GM19240 (cell line): ENCODE measurements around the gene ADGRG1.
"Not testable (repeated sequence)": the region's sequence is repeated elsewhere in the genome, so short reads cannot be mapped to it uniquely, and the experiment has no call there.

ENCODE experiments used
- DNase-seq: peaks from one replicate; pipeline ENCODE4 v3.0.0; 2011; ENCODE audit warnings: low spot score; ENCODE audit not compliant: insufficient read length

Gene ADGRG1

DNA sequence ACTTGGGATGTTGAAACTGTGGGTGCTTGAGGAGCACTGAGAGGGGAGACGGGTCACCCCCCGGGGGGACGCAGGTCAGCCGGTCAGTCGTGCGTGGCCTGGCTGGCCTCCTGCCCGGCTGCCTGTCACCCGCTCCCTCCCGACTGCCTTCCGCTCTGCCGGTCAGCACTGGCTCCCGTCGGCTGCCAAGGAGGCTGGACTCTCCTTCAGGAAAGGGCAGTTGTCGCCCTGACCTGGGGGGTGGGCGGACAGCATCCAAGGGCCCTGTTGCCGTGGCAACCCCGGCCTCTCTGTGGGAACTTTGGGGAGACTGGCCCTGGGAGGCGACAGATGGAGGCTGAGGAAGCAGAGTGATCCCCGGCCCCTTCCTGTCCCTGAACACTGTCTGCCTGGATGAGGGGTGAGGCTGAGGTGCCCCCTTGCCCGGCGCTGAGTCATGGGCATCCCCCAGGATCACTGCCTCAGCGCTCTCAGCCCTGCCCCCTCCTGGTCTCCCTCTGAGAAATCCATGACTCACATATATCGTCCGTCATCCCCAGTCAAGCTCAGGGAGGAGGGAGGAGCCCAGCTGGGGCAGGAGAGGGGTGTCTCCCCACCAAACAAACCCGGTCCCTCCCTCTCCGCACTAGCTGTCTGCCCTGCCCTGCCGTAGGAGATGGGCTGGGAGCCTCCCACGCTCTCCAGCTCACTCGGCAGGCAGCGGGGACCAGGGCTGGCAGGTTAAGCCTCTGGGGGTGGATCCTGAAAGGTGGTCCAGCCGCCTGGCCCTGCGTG lies at the start of gene ADGRG1:
TSS of gene ADGRG1 (plus strand) at position 623 of the 774 bp plus-strand sequence. CDS start 21,658 bp downstream, outside the sequence.
- no peak for DNase-seq

DNA sequence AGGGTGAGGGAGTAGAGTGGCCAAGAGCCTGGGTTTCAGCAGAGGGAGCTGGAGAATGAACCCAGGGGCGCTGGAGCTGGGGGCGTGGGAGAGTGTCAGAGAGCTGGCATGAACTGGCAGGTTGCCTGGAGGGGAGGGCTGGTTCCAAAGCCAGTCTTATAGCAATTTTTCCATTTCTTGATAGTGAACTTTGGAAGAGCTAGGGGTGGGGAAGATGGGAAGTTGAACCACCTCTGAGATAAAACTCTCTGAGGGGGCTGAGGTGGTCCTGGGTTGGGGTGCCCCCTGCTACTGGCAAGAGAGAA lies 49.1 kb upstream of the ADGRG1 start:
- DNase-seq: no peak

GRCh38 chr16:57585051-57585687 lies 43.3 kb upstream of the ADGRG1 start:
- no peak for DNase-seq

DNA sequence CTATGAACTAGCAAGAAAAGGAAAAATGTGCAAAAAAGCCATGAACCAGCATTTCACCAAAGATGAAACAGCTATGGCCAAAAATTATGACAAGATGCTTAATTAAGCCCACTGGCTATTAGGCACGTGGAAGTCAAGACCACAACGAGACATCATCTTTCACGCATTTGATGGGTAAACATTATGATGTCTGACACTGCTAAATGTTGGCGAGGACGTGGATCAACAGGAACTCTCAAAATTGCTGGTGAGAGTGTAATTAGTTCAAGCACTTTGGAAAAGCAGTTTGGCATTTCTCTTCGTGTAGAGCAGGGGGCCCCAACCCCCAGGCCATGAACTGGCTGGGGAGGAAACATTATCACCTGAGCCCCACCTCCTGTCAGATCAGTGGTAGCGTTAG lies 39.6 kb upstream of the ADGRG1 start:
- no peak for DNase-seq

GRCh38 chr16:57589374-57589773 lies 39.1 kb upstream of the ADGRG1 start:
- no peak for DNase-seq

DNA sequence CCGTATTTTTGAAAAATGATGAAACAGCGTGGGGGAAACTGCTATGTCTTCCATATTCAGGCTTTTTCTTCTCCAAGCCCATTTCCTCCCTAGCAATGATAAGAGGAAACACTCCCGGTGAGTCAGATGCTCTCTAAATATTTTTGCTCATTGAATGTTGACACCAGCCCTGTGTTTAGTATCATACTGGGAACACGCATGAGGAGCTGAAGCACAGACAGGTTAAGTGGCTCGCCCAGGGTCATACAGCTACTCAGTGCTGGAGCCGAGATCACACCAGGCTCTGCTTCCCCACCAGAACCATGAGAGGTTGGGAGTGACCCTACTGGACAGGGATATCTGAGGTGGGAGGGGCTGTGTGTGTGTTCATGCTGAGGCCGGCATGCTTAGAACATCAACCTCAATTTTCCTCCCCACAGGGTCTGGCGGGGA lies 37.8 kb upstream of the ADGRG1 start:
- DNase-seq: no peak

DNA sequence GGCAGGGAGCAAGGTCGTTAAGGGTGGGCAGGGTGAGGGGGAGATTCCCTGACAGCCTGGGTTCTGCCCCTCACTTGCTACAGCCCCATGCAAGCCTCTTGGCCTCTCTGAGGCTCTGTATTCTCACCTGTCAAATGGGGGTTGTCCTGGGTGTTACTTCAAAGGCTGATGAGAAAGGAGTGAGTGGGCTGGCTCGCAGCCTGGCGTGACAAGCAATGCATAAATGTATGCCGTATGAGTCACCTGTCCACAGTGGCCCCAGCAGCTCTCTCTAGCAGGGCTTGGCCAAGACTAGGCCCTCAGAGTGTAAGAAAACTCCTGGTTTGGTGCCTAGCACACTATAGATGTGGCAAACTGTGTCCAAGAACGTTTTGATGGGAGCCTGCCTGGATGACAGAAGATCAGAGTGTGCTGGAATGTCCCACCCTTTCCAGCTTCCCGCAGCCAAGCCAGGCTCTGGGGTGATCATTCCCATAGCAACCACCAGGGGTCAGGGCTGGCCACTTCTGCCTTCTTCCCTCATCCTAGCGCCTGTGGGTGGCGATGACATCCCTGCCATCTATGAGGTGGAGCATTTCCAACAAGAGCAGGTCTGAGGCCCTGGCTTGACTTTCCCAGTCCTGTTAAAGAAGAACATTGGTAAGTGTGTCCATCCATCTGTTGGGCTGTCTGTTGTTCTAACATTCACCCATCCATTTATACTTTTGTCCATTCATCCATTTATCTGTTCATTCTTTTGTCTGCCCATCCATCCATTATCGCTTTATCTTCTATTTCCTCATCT lies 37.2 kb upstream of the ADGRG1 start:
- no peak for DNase-seq

DNA sequence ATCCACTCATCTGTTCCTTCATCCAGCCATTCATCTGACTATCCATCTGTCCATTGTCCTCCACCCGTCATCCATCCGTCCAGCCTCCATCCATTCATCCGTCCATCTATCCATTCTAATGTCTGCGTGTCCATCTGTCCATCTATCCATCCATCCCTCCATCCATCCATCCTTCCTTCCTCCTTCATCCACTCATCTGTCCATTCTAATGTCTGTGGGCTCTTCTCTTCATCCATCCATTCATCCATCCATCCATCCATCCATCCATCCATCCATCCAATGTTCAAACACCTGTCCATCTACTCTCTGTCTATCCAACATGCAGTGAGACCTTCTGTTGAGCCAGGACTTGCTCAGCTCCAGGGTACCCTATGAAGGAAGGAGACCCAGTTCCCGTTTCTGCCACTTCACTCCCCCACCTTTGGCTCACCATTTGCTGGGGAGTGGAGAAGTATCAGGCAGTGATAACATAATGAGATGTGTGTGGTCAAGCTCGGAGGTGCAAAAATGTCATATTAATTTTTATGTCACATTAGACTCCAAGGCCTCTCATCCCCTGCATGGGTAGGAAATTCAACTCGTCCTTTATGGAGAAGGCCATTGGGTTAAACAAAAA lies 36.5 kb upstream of the ADGRG1 start:
- DNase-seq: no peak

GRCh38 chr16:57592591-57593003 lies 35.8 kb upstream of the ADGRG1 start:
- DNase-seq: no peak

DNA sequence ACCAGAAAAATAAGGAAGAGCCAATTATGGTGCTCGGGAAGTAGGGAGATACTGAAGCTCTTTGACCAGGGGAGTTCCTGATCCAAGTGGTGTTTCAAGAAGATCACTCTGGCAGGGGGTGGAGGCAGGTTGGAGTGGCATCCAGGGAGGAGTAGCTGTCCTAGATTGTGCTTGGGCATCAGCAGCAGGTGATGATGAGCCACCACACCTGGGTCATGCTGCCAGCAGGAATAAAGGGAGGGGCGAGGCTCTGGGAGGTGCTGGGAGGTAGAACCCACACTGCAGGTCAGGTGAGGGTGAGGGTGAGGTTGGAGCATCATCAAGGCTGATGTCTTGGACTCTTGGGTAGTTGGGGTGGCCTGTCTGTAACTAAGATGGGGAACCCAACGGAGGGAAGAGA lies 35.4 kb upstream of the ADGRG1 start:
- DNase-seq: no peak

GRCh38 chr16:57593990-57594389 lies 34.4 kb upstream of the ADGRG1 start:
- DNase-seq: no peak

GRCh38 chr16:57594531-57595031 lies 33.8 kb upstream of the ADGRG1 start:
- no peak for DNase-seq

DNA sequence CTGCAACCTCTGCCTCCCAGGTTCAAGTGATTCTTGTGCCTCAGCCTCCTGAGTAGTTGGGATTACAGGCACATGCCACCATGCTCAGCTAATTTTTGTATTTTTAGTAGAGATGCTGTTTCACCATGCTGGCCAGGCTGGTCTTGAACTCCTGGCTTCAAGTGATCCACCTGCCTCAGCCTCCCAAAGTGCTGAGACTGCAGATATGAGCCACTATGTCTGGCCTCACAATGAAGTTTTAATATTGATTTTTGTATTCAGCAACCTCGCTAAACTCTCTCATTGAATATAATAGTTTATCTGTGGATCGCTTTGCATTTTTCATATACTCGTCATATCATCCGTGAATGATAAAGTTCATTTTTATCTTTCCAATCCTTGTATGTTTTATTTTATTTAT lies 32.2 kb upstream of the ADGRG1 start:
- not testable (repeated sequence) for DNase-seq

- no peak for DNase-seq
Measured at GRCh38 chr16:57598437-57598836, 30.0 kb upstream of the ADGRG1 start.

- DNase-seq: no peak
Measured at GRCh38 chr16:57600048-57600835, 28.2 kb upstream of the ADGRG1 start.

DNA sequence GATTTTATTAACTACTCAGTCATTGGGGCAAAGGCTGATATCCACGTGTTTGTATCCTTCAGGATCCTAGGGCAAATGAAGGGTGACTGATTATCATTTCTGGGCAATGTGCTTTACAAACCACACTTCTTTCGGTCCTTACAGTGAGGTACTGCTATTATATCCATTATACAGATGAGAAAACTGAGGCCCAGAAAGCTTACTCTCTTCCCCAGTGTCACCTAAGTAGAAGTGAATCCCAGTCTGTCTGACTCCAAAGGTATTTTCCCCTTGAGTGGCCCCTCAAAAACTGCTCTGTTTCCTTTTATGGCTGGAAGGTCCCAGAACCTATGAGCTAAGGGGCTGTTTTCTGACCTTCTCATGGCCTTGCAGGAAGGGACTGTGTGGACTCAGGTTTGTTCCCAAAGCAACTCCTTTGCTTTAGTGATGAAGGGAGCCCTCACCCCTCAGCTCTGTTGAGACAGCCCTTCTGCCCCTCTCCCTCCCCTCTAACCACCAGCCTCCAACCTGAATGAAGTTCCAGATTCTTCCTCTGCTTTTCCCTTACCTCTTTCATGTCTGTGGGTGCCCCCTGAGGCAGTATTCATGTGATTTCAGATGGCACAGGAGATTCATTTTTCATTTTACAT lies 27.4 kb upstream of the ADGRG1 start:
- DNase-seq: no peak

GRCh38 chr16:57601801-57602478 lies 26.5 kb upstream of the ADGRG1 start:
- no peak for DNase-seq

GRCh38 chr16:57603115-57604024 lies 25.1 kb upstream of the ADGRG1 start:
- no peak for DNase-seq

GRCh38 chr16:57604177-57604576 lies 24.3 kb upstream of the ADGRG1 start:
- DNase-seq: no peak
